Measurements from ENCODE around the gene CAPN12. TPM values are rescaled to one million over a fixed set of nuclear protein-coding genes. Genes with fewer than 3 reads are reported as not detected.

Gene CAPN12
- total RNA-seq, 1 donor from 2014 or later: not detected

DNA sequence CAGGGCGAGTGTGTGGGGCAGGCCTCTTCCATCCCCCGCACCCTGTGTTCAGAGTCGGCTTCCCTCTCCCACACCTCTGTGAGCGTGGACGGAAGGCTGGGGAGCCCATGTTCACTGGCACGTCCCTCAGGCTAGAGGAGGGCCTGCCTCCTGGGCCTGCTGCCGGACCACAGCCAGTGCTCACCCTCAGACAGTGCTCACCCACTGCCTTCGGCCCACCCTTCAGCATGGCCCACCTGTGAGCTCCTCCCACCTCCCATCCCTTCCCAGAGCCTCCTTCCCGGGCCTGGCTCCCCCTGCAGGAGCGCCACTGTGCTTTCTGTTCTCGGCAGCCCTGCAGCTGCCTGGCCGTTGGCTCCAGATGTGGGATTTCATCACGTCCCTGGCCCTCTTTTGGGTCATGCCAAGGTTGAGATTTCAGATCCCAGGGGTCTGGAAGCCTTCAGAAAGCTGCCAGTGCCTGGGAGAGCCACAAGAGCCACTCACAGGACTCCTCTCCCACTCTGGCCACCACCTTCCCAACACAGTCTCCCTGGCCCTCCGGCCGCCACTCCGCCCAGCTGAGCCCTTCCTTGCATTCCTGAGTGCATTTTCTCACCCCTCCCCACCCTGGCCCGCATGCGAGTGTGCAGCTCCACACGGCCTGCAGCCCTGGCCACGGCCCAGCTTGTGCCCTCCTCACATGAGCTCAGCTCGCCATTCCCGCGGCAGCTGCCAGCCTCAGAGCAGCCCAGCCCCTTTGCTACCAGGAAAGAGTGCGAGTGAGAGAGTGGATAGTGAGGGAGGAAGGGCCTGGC lies 25.3 kb downstream of the CAPN12 start:
- peak; percentile 85 for DNase-seq
- ATAC-seq (ENCODE audit: poor library complexity): peak; percentile 45
- intact Hi-C loops (cut with DNase I): no loop called here

GRCh38 chr19:38717855-38718254 lies 26.4 kb downstream of the CAPN12 start:
- ATAC-seq (ENCODE audit: poor library complexity) (no peak), DNase-seq (no peak)
- intact Hi-C loops (cut with DNase I): no loop called here

DNA sequence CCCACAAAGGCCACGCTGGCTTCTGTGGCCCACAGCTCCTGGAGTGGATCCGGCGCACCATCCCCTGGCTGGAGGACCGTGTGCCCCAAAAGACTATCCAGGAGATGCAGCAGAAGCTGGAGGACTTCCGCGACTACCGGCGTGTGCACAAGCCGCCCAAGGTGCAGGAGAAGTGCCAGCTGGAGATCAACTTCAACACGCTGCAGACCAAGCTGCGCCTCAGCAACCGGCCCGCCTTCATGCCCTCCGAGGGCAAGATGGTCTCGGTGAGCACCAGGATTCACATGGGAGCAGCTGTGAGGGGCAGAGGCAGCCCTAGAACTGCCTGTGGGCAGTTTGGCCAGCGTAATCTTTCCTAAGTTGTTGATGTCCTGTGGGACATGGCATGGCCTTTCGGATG lies 27.2 kb downstream of the CAPN12 start:
- intact Hi-C loops (cut with DNase I): no loop called here
- ATAC-seq (ENCODE audit: poor library complexity) (no peak), DNase-seq (no peak)

DNA sequence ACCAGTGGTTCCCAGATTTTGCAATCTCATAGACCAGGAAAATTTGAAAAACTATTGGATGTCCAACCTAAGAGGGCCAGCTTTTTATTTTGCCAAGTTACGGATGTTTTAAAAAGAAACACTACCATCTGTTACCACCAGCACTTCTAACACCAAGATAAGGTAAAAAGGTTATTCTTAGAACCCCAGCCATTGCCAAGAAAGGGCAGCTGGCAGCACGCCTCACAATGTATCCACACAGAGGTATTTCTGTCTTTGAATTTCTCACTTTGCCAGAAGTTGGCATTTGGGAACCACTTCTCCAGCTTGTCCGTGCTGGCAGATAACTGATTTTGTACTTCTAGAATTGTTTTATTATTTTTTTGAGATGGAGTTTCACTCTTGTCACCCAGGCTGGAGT lies 28.7 kb downstream of the CAPN12 start:
- DNase-seq (peak; percentile 84), ATAC-seq (ENCODE audit: poor library complexity) (peak; percentile 32)
- intact Hi-C loops (cut with DNase I): no loop called here

GRCh38 chr19:38714354-38714778 lies 29.9 kb downstream of the CAPN12 start:
- no peak for DNase-seq
- ATAC-seq (ENCODE audit: poor library complexity): peak; percentile 23
- intact Hi-C loops (cut with DNase I): no loop called here

GRCh38 chr19:38713865-38714264 lies 30.4 kb downstream of the CAPN12 start:
- DNase-seq: no peak
- intact Hi-C loops (cut with DNase I): no loop called here
- ATAC-seq (ENCODE audit: poor library complexity): no peak

- ATAC-seq (ENCODE audit: poor library complexity): peak; percentile 45
- intact Hi-C loops (cut with DNase I): no loop called here
- DNase-seq: peak; percentile 88
These were observed 31.0 kb downstream of the CAPN12 start for GRCh38 chr19:38713227-38713649.

GRCh38 chr19:38712161-38712748 lies 32.0 kb downstream of the CAPN12 start:
- DNase-seq (no peak), ATAC-seq (ENCODE audit: poor library complexity) (no peak)
- intact Hi-C loops (cut with DNase I): no loop called here

GRCh38 chr19:38711726-38712153 lies 32.5 kb downstream of the CAPN12 start:
- DNase-seq (peak; percentile 68), ATAC-seq (ENCODE audit: poor library complexity) (peak; percentile 7)
- intact Hi-C loops (cut with DNase I): no loop called here

GRCh38 chr19:38710928-38711725 lies 33.1 kb downstream of the CAPN12 start:
- DNase-seq: no peak
- ATAC-seq (ENCODE audit: poor library complexity): no peak
- intact Hi-C loops (cut with DNase I): no loop called here

- DNase-seq: no peak
- intact Hi-C loops (cut with DNase I): no loop called here
- ATAC-seq (ENCODE audit: poor library complexity): no peak
These were observed 33.9 kb downstream of the CAPN12 start for GRCh38 chr19:38710416-38710702.

DNA sequence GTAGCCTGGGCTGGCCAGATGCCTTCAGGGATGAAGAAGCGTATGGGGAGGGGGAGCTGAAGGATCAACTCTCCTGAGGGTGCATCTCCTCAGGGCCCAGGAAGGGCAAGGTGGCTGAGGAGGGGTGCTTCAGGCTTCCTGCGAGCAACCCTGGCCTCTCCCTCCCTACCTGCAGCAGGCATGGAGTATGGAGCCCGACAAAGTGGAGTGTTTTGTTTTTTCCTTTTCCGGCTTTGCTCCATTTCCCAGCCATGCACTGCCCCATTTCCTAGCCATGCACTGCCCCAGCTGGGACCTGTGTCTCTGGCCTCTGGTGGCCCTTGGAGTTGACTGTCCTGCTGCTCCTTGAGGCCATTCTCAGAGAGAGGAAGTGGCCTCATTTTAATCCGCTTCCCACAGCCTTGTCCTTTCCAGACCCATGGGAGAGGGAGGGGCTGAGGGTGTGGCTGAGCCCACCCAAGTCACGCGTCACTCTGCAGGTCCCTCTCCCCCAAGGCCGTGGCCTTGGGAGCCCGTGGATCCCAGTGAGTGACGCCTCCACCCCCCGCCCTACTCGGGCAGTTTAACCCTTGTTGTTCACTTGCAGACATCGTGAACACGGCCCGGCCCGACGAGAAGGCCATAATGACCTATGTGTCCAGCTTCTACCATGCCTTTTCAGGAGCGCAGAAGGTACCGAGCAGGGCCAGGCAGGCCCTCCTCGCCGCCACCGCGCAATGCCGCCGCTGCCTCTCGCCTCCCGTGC lies 34.4 kb downstream of the CAPN12 start:
- ATAC-seq (ENCODE audit: poor library complexity): no peak
- intact Hi-C loops (cut with DNase I): loop anchor here (5.0 kb wide), 1 partner anchor 48 kb away; no protein-coding TSS in a partner anchor

DNA sequence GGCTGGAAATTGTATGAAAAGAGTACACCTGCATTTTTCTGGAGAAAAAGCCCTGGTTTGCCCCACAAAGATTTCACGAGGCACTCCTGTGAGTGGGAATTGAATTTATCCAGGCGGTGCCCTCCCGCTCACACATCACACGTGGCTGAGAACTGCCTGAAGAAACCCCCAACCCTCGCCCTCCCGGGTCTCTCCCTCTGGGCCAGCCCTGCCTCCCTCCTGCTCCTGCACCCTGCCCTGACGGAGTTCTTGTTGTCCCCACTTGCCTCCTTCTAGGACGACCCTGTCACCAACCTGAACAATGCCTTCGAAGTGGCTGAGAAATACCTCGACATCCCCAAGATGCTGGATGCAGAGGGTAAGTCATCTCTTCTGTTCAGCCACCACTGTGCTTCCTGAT lies 35.2 kb downstream of the CAPN12 start:
- DNase-seq (no peak), ATAC-seq (ENCODE audit: poor library complexity) (no peak)
- intact Hi-C loops (cut with DNase I): loop anchor here (5.0 kb wide), 1 partner anchor 47 kb away; no protein-coding TSS in a partner anchor

More for the DNA sequence above, 34.4 kb downstream of the CAPN12 start:
- no peak for DNase-seq

DNA sequence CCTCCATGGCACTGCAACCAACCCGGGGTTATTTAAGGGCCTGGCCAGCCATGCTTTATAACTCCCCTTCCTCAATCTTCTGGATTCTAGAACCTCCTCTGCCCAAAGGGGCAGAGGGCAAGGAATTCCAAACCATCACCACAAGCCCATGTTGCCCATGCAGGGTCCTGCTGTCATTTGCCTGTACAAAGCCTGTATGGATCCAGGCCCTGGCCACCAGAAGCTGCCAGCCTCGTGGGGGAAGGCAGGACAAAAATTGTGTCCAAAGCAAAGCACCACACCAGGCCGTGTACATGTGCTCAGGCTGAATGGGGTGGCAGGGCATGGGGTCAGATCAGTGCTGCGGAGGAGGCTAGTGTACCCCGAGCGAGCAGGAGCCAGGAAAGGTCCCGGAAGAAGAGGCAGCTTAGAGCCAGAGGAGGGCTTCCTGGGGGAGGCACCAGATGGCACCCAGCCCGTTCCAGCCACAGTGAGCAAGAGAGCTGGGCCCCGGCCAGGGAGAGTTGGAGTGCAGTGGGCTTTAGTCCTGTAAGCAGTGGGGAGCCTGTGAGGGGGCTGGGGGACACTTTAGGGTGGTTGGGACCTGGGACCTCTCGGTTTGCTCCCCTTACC lies 35.8 kb downstream of the CAPN12 start:
- intact Hi-C loops (cut with DNase I): loop anchor here (5.0 kb wide), 1 partner anchor 46 kb away; no protein-coding TSS in a partner anchor
- DNase-seq (no peak), ATAC-seq (ENCODE audit: poor library complexity) (no peak)

DNA sequence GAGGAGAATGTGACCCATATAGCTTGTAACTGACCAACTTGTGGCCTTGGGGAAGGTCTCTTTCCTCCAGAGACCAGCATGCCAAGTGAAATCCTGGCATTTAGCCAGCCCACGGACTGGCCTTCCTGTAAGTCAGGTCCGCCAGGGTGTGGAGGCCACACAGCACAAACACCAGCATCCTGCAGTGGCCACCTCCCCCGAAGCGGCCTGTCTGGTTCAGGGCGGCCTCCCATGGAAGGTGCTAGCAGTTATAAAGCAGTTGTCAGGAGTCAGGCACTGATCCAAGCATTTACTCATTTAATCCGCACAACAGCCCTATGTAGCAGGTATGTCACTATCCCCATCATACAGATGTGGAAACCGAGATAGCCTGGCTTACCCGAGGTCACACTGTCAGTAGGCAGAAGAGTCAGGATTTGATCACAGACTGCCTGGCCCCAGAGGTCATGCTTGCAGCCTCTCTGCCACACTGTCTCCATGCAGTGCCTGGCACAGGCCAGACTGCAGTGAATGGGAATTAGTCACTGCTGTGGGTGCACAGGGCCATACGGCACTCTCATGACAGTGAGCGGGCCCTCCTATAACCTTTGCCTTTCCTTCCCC lies 36.7 kb downstream of the CAPN12 start:
- intact Hi-C loops (cut with DNase I): loop anchor here (5.0 kb wide), 1 partner anchor 45 kb away; no protein-coding TSS in a partner anchor
- DNase-seq: peak; percentile 81
- ATAC-seq (ENCODE audit: poor library complexity): peak; percentile 8

DNA sequence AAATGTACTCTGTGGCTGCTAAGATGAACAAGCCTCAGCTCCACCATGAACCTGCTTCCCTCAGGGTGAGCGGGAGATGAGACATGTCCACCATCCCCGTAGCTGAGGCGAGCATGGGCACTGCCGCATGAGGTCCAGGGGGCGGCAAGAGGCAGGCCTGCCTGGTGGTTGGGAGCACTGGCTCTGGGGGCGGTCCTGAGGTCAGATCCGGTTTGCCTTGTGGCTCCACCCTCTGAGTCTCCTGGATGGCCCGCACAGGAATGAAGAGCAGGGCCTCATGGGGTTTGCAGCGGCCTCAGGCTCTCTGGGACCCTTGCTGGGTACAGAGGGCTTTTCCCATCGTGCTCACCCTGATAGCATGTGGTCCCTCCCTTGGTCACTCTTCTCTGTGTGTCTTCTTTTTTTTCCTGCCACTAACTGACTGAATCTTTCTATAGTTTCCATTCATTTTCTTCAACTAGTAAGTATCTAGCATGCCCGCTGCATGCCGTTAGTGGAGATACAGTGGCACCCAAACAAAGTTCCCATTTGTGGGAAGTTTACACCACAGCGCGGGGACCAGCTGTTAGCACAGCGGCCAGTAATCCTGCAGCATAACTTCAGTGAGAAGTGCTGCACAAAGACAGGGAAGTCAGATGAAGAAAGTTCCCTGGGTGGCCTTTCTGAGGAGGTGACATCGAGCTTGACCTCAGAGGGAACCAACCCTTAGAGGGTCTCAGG lies 37.3 kb downstream of the CAPN12 start:
- intact Hi-C loops (cut with DNase I): loop anchor here (5.0 kb wide), 1 partner anchor 45 kb away; no protein-coding TSS in a partner anchor
- DNase-seq: no peak
- ATAC-seq (ENCODE audit: poor library complexity): no peak
